Liver (tissue), 9 donors: ENCODE measurements around the gene SNRPD2. TPM values are rescaled to one million over a fixed set of nuclear protein-coding genes. Genes with fewer than 3 reads are reported as not detected.

Experiments used
- DNase-seq: peaks from one replicate; pipeline ENCODE4 v3.0.0-alpha.2; 2017; ENCODE audit warnings: low spot score
- H3K27ac ChIP-seq, 2 donors: one replicate each; pipeline ENCODE4 v1.7.0; 2013; ENCODE audit warnings: inconsistent platforms in 2 of 2, low read length in 2 of 2, control low read depth in 1 of 2, low read depth in 1 of 2, mild to moderate bottlenecking in 1 of 2
- H3K27me3 ChIP-seq, 4 donors: one replicate each; pipeline versions ENCODE4 v1.6.1 to v1.7.0; 2013; ENCODE audit warnings: low read length in 3 of 4, inconsistent platforms in 1 of 4, mild to moderate bottlenecking in 1 of 4, moderate library complexity in 1 of 4; ENCODE audit not compliant: control insufficient read depth in 4 of 4, insufficient read depth in 4 of 4
- H3K36me3 ChIP-seq, 4 donors: one replicate each; pipeline versions ENCODE4 v1.6.1 to v1.7.0; 2013; ENCODE audit warnings: low read length in 3 of 4, mild to moderate bottlenecking in 3 of 4, low read depth in 1 of 4, moderate library complexity in 1 of 4; ENCODE audit not compliant: control insufficient read depth in 4 of 4, insufficient read depth in 3 of 4
- H3K4me1 ChIP-seq, 4 donors: one replicate each; pipeline versions ENCODE4 v1.6.1 to v1.7.0; 2013; ENCODE audit warnings: low read length in 3 of 4, mild to moderate bottlenecking in 3 of 4, moderate library complexity in 1 of 4; ENCODE audit not compliant: control insufficient read depth in 4 of 4, insufficient read depth in 4 of 4
- H3K4me3 ChIP-seq, 3 donors: one replicate each; pipeline versions ENCODE4 v1.6.1 to v1.7.0; 2013; ENCODE audit warnings: low read length in 3 of 3, control low read depth in 1 of 3, low read depth in 1 of 3, mild to moderate bottlenecking in 1 of 3
- H3K9ac ChIP-seq, 2 donors: one replicate each; pipeline ENCODE4 v1.7.0; 2013; ENCODE audit warnings: low read length in 2 of 2, mild to moderate bottlenecking in 2 of 2, moderate library complexity in 2 of 2, control low read depth in 1 of 2, low read depth in 1 of 2
- H3K9me3 ChIP-seq, 4 donors: one replicate each; pipeline versions ENCODE4 v1.6.1 to v1.7.0; 2013; ENCODE audit warnings: low read length in 3 of 4; ENCODE audit not compliant: control insufficient read depth in 4 of 4
- EGR1 ChIP-seq, 2 donors: IDR thresholded peaks; 2 replicates each; pipeline ENCODE4 v1.6.1; 2016 to 2018; ENCODE audit warnings: antibody characterized with exemption in 2 of 2, low read depth in 2 of 2
- FOXA1 ChIP-seq: IDR thresholded peaks from 2 replicates; pipeline ENCODE4 v1.6.1; 2016; ENCODE audit warnings: antibody characterized with exemption
- FOXA2 ChIP-seq: IDR thresholded peaks from 2 replicates; pipeline ENCODE4 v1.6.1; 2016; ENCODE audit warnings: antibody characterized with exemption
- GABPA ChIP-seq, 2 donors: IDR thresholded peaks in 1 of 2; conservative IDR thresholded peaks in 1 of 2; 2 replicates each; pipeline ENCODE4 v1.6.1; 2016; ENCODE audit warnings: antibody characterized with exemption in 2 of 2, mild to moderate bottlenecking in 1 of 2, moderate library complexity in 1 of 2
- HNF4A ChIP-seq, 2 donors: conservative IDR thresholded peaks; 2 replicates each; pipeline ENCODE4 v1.6.1; 2016; ENCODE audit warnings: antibody characterized with exemption in 2 of 2, mild to moderate bottlenecking in 2 of 2
- HNF4G ChIP-seq: IDR thresholded peaks from 2 replicates; pipeline ENCODE4 v1.6.1; 2016; ENCODE audit warnings: antibody characterized with exemption
- JUND ChIP-seq, 2 donors: IDR thresholded peaks; 2 replicates each; pipeline ENCODE4 v1.6.1; 2016; ENCODE audit warnings: antibody characterized with exemption in 2 of 2
- NR2F2 ChIP-seq: IDR thresholded peaks from 2 replicates; pipeline ENCODE4 v1.6.1; 2016; ENCODE audit warnings: antibody characterized with exemption
- RAD21 ChIP-seq, 2 donors: IDR thresholded peaks; 2 replicates each; pipeline ENCODE4 v1.6.1; 2016; ENCODE audit warnings: antibody characterized with exemption in 2 of 2, mild to moderate bottlenecking in 2 of 2
- RXRA ChIP-seq, 2 donors: IDR thresholded peaks; 2 replicates each; pipeline ENCODE4 v1.6.1; 2017 to 2018; ENCODE audit warnings: antibody characterized with exemption in 2 of 2, mild to moderate bottlenecking in 1 of 2
- SP1 ChIP-seq: IDR thresholded peaks from 2 replicates; pipeline ENCODE4 v1.6.1; 2018; ENCODE audit warnings: antibody characterized with exemption, mild to moderate bottlenecking
- TAF1 ChIP-seq: conservative IDR thresholded peaks from 2 replicates; pipeline ENCODE4 v1.6.1; 2016; ENCODE audit warnings: antibody characterized with exemption, mild to moderate bottlenecking
- YY1 ChIP-seq: IDR thresholded peaks from 2 replicates; pipeline ENCODE4 v1.6.1; 2016; ENCODE audit warnings: antibody characterized with exemption, mild to moderate bottlenecking
- WGBS: extraction: QIAGEN DNeasy Blood & Tissue Kit; methylation state at CpG from one replicate; pipeline ENCODE4 v1.1.7; 2013; 5-methylcytosine and 5-hydroxymethylcytosine counted together
- polyA plus RNA-seq, 2 donors: library from polyadenylated mRNA; stranded (reverse) in 1 of 2; unstranded in 1 of 2; fragments of 200-250 nt in 1 of 2; fragments of >200 nt in 1 of 2; fragmentation: Nextera tagmentation in 1 of 2; extraction: Ambion mirVana in 1 of 2; gene quantifications; one replicate each; pipeline versions ENCODE4 v1.2.1 to v1.2.3, GENCODE V29; 2013 to 2015
- total RNA-seq, 2 donors: library from RNA; depleted of rRNA; stranded (reverse); fragments of >200 nt; gene quantifications; one replicate each; pipeline ENCODE4 v1.2.3, GENCODE V29; 2014
- TF ChIP-seq, protein P1 (sequence below): IDR thresholded peaks from 2 replicates; pipeline ENCODE4 v1.6.1; 2016; ENCODE audit warnings: antibody characterized with exemption, mild to moderate bottlenecking
- TF ChIP-seq, protein P2 (sequence below): IDR thresholded peaks from 2 replicates; pipeline ENCODE4 v1.6.1; 2016; ENCODE audit warnings: antibody characterized with exemption
- TF ChIP-seq, protein P3 (sequence below): IDR thresholded peaks from 2 replicates; pipeline ENCODE4 v1.6.1; 2016; ENCODE audit warnings: antibody characterized with exemption
- TF ChIP-seq, protein P4 (sequence below): IDR thresholded peaks from 2 replicates; pipeline ENCODE4 v1.6.1; 2016; ENCODE audit warnings: antibody characterized with exemption
- TF ChIP-seq, protein P5 (sequence below): fragments of 150-350 bp; IDR thresholded peaks from 2 replicates; pipeline ENCODE4 v1.5.1; 2017; ENCODE audit warnings: improper control_type of control experiment, low read depth, low read length; ENCODE audit not compliant: missing input control
- donor health status: healthy.
- donor health status: healthy.
- donor health status: healthy.
- donor health status: healthy.
- donor health status: healthy.

SNRPD2 gene
- total and polyA plus RNA-seq, 4 donors: 38.6 to 175 (median 90.5) TPM

DNA sequence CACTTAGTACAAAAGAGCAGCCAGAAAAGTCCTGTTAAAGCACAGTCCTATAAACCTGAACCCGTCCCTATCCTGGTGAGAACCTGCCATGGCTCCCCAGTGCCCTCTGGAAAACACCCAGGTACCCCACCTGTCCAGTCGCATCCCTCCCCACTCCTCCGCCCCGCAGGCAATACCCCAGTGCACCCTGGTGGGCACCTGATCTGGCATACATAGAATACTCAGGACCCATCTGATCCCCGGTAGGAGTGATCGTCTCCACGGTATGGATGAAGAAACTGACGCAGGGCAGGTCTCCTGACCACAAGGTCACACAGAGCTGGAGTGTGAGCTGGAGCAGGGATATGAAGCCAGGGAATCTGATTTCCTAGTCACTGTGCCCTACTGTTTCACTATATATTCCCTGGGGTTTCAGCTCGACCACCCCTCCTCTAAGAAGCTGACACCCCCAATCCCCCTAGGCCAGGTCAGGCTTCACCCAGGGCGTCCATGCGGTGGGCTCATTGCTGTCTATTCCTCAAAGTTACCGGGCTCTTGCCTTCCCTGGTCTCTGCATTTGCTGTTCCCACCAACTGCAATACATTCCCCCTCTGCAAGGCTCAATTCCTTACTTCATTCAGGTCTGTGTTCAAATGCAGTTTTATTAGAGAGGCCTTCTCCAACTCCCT, 26.4 kb upstream of the SNRPD2 start:
- Histone ChIP-seq H3K9me3 (no peaks in the 10 kb centered on the region), H3K4me3 (peak overlapping the region; percentile 35 to 67 (median 55)), H3K4me1 (peaks cover 5 to 25% (median 17%) of the 10 kb centered on the region in 4 donors), H3K36me3 (peaks cover 0 to 3% (median under 1%) of the 10 kb centered on the region in 4 donors), H3K27me3 (no peaks in the 10 kb centered on the region), H3K27ac (peak overlapping the region; percentile 92 to 96), H3K9ac (peak overlapping the region; percentile 61 to 97)
- 65% methylated on average over 12 of the region's 12 CpGs for WGBS
- no peak for DNase-seq
- TF ChIP-seq, protein P1, sequence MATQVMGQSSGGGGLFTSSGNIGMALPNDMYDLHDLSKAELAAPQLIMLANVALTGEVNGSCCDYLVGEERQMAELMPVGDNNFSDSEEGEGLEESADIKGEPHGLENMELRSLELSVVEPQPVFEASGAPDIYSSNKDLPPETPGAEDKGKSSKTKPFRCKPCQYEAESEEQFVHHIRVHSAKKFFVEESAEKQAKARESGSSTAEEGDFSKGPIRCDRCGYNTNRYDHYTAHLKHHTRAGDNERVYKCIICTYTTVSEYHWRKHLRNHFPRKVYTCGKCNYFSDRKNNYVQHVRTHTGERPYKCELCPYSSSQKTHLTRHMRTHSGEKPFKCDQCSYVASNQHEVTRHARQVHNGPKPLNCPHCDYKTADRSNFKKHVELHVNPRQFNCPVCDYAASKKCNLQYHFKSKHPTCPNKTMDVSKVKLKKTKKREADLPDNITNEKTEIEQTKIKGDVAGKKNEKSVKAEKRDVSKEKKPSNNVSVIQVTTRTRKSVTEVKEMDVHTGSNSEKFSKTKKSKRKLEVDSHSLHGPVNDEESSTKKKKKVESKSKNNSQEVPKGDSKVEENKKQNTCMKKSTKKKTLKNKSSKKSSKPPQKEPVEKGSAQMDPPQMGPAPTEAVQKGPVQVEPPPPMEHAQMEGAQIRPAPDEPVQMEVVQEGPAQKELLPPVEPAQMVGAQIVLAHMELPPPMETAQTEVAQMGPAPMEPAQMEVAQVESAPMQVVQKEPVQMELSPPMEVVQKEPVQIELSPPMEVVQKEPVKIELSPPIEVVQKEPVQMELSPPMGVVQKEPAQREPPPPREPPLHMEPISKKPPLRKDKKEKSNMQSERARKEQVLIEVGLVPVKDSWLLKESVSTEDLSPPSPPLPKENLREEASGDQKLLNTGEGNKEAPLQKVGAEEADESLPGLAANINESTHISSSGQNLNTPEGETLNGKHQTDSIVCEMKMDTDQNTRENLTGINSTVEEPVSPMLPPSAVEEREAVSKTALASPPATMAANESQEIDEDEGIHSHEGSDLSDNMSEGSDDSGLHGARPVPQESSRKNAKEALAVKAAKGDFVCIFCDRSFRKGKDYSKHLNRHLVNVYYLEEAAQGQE: no peak
- no peak for TF ChIP-seq EGR1 (IDR thresholded peaks at IDR 0.05; ENCODE audit: low read depth in 2 of 2)
- TF ChIP-seq NR2F2: no peak
- TF ChIP-seq YY1: no peak
- no peak for TF ChIP-seq FOXA1
- no peak for TF ChIP-seq HNF4A (conservative IDR thresholded peaks at IDR 0.05)
- no peak for TF ChIP-seq GABPA (IDR thresholded peaks at IDR 0.05 in 1 of 2, conservative IDR thresholded peaks at IDR 0.05 in 1 of 2)
- TF ChIP-seq, protein P2, sequence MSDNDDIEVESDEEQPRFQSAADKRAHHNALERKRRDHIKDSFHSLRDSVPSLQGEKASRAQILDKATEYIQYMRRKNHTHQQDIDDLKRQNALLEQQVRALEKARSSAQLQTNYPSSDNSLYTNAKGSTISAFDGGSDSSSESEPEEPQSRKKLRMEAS: no peak
- TF ChIP-seq JUND (IDR thresholded peaks at IDR 0.05): no peak
- TF ChIP-seq HNF4G: no peak
- TF ChIP-seq SP1: no peak
- TF ChIP-seq TAF1: no peak
- TF ChIP-seq RAD21 (IDR thresholded peaks at IDR 0.05): no peak
- TF ChIP-seq, protein P3, sequence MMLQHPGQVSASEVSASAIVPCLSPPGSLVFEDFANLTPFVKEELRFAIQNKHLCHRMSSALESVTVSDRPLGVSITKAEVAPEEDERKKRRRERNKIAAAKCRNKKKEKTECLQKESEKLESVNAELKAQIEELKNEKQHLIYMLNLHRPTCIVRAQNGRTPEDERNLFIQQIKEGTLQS: no peak
- TF ChIP-seq RXRA (IDR thresholded peaks at IDR 0.05): no peak
- TF ChIP-seq, protein P4, sequence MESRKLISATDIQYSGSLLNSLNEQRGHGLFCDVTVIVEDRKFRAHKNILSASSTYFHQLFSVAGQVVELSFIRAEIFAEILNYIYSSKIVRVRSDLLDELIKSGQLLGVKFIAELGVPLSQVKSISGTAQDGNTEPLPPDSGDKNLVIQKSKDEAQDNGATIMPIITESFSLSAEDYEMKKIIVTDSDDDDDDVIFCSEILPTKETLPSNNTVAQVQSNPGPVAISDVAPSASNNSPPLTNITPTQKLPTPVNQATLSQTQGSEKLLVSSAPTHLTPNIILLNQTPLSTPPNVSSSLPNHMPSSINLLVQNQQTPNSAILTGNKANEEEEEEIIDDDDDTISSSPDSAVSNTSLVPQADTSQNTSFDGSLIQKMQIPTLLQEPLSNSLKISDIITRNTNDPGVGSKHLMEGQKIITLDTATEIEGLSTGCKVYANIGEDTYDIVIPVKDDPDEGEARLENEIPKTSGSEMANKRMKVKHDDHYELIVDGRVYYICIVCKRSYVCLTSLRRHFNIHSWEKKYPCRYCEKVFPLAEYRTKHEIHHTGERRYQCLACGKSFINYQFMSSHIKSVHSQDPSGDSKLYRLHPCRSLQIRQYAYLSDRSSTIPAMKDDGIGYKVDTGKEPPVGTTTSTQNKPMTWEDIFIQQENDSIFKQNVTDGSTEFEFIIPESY: no peak
- TF ChIP-seq, protein P5, sequence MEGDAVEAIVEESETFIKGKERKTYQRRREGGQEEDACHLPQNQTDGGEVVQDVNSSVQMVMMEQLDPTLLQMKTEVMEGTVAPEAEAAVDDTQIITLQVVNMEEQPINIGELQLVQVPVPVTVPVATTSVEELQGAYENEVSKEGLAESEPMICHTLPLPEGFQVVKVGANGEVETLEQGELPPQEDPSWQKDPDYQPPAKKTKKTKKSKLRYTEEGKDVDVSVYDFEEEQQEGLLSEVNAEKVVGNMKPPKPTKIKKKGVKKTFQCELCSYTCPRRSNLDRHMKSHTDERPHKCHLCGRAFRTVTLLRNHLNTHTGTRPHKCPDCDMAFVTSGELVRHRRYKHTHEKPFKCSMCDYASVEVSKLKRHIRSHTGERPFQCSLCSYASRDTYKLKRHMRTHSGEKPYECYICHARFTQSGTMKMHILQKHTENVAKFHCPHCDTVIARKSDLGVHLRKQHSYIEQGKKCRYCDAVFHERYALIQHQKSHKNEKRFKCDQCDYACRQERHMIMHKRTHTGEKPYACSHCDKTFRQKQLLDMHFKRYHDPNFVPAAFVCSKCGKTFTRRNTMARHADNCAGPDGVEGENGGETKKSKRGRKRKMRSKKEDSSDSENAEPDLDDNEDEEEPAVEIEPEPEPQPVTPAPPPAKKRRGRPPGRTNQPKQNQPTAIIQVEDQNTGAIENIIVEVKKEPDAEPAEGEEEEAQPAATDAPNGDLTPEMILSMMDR: no peak
- no peak for TF ChIP-seq FOXA2
